Activated CD8-positive, alpha-beta T cell treated with anti-CD3 and anti-CD28 coated beads for 36 hours (primary cell): Measurements from ENCODE around the gene PGF. TPM values are rescaled to one million over a fixed set of nuclear protein-coding genes. Genes with fewer than 3 reads are reported as not detected.

Source experiments
- ATAC-seq: fragments of 200-7000 bp; cut with Tn5 transposase; one replicate; pipeline ENCODE4 v1.10.0; 2021; ENCODE audit warnings: mild to moderate bottlenecking, moderate library complexity
- CTCF ChIA-PET: fragments of 350-600 bp; sonication (Branson Sonifier 250); formaldehyde crosslinking; loops from one replicate; lab custom pipeline; 2021; ENCODE audit warnings: antibody characterized with exemption; lab: Charles Lee
- POLR2A ChIA-PET: fragments of 350-600 bp; sonication (Branson Sonifier 250); formaldehyde crosslinking; loops from one replicate; lab custom pipeline; 2021; ENCODE audit warnings: antibody characterized with exemption; lab: Charles Lee
- DNase-seq: peaks from one replicate; pipeline ENCODE4 v3.0.0-alpha.2; 2020
- H3K27ac Mint-ChIP-seq: one replicate; pipeline ENCODE4 v1.8.0; 2021; ENCODE audit warnings: mild to moderate bottlenecking, mixed read lengths
- H3K27me3 Mint-ChIP-seq: one replicate; pipeline ENCODE4 v1.8.0; 2021; ENCODE audit warnings: mixed read lengths
- H3K36me3 Mint-ChIP-seq: one replicate; pipeline ENCODE4 v1.8.0; 2021; ENCODE audit warnings: low read depth, mixed read lengths
- H3K4me1 Mint-ChIP-seq: one replicate; pipeline ENCODE4 v1.8.0; 2021; ENCODE audit warnings: low read depth, mixed read lengths
- H3K4me3 Mint-ChIP-seq: one replicate; pipeline ENCODE4 v1.8.0; 2021; ENCODE audit warnings: mild to moderate bottlenecking, moderate library complexity, mixed read lengths
- H3K9me3 Mint-ChIP-seq: one replicate; pipeline ENCODE4 v1.8.0; 2021; ENCODE audit warnings: mixed read lengths
- intact Hi-C: fragments of 100-400 bp; cut with micrococcal nuclease; formaldehyde crosslinking; loops from one replicate; pipeline ENCODE4 v1.10.0; 2022
- total RNA-seq, 2 experiments: library from RNA; stranded (reverse); gene quantifications; one replicate each; pipeline ENCODE4 v1.2.3, GENCODE V29; 2021
- TF ChIP-seq, protein P1 (sequence below): fragments of 200-600 bp; IDR thresholded peaks from one replicate; pipeline ENCODE4 v1.8.0; 2022; ENCODE audit warnings: antibody characterized with exemption, mild to moderate bottlenecking

Gene PGF
- total RNA-seq, 2 experiments from 2014 or later = 0.27 to 0.45 TPM

DNA sequence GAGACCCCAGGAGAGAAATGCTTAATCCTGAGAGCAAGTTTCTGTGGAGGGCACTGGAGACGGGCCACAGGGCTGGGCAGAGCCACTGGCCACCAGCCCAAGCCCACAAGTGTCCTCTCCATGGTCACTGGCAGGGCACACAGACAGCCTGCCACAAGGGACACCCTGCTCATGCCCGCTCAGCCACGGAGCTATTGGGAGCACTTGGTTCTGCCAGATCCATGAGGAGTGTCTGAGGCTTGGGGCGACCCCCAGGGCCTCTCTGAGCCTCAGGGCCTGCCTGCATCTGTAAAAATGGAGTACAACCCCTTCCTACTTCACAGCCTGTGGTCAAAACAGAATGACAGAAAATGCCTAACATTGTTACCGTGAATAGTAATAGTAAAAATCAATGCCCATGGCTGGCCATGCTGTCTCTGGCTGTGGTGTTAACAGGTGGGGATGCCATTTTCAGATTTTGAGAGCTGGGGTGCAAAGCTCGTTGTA lies 3.2 kb downstream of the PGF start:
- ATAC-seq = no peak

DNA sequence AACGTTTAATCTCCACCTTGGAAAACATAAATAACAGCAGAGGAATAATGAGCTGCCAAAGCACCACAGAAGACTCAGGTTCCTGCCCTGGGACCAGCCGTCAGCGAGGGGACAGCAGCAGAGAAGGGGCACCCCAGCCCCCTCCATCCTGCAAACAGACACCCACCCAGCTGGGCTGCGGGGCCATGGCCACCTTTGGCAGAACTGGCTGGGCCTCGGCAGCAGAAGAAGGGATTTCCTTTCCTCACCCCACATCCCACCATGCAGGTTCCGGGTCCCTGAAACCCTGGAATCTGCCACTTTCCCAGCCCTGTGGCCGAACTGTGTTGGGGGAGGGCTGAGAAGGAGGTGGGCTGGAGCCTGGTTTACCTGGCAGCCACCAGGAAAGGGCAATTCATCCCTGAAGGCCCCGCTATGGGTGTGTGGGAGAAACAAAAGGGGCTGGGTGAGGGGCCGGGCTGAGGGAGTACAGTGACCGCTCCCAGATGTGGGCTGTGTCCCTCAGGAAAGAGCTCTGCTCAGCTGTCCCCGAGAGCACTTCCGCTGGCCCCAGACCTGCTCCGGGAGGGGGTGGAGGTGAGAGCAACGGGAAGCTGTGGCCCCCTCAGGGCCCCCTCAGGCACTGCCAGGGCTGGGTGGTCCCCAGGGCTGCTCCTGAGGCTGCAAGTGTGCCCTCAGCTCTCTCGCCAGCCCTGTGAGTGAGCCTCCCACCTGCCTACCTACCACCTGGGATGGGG lies 3.8 kb downstream of the PGF start:
- TF ChIP-seq, protein P1, sequence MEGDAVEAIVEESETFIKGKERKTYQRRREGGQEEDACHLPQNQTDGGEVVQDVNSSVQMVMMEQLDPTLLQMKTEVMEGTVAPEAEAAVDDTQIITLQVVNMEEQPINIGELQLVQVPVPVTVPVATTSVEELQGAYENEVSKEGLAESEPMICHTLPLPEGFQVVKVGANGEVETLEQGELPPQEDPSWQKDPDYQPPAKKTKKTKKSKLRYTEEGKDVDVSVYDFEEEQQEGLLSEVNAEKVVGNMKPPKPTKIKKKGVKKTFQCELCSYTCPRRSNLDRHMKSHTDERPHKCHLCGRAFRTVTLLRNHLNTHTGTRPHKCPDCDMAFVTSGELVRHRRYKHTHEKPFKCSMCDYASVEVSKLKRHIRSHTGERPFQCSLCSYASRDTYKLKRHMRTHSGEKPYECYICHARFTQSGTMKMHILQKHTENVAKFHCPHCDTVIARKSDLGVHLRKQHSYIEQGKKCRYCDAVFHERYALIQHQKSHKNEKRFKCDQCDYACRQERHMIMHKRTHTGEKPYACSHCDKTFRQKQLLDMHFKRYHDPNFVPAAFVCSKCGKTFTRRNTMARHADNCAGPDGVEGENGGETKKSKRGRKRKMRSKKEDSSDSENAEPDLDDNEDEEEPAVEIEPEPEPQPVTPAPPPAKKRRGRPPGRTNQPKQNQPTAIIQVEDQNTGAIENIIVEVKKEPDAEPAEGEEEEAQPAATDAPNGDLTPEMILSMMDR = no peak
- no peaks in the 10 kb centered on the region for H3K4me1 Mint-ChIP-seq
- no peak overlapping the region for H3K27ac Mint-ChIP-seq
- H3K4me3 Mint-ChIP-seq = no peak overlapping the region
- ChIA-PET POLR2A (interaction anchor here (0.9 kb wide), 1 partner anchor 11 kb away, joined by 3 read pairs; no protein-coding TSS in a partner anchor), CTCF (interaction anchor here (0.5 to 1.3 kb wide), 3 partner anchors 46 to 702 kb away, joined by 3 to 4 read pairs (median 3); no protein-coding TSS in a partner anchor)
- intact Hi-C loops = no loop called here
- no peaks in the 10 kb centered on the region for H3K36me3 Mint-ChIP-seq
- no peaks in the 10 kb centered on the region for H3K9me3 Mint-ChIP-seq
- ATAC-seq (no peak), DNase-seq (no peak)
- H3K27me3 Mint-ChIP-seq = peaks cover 10% of the 10 kb centered on the region

More for the DNA sequence above, 3.2 kb downstream of the PGF start:
- Mint-ChIP-seq H3K36me3 (no peaks in the 10 kb centered on the region), H3K27me3 (peaks cover 10% of the 10 kb centered on the region), H3K27ac (no peak overlapping the region), H3K4me3 (no peak overlapping the region), H3K9me3 (no peaks in the 10 kb centered on the region), H3K4me1 (no peaks in the 10 kb centered on the region)
- CTCF ChIA-PET = interaction anchor here (0.5 to 1.4 kb wide), 3 partner anchors 12 to 702 kb away, joined by 3 to 5 read pairs (median 4); no protein-coding TSS in a partner anchor
- intact Hi-C loops = no loop called here
- TF ChIP-seq, protein P1 = no peak
- POLR2A ChIA-PET = interaction anchor here (0.9 to 1.6 kb wide), 2 partner anchors 10 kb away, joined by 3 to 4 read pairs; no protein-coding TSS in a partner anchor
- no peak for DNase-seq

GRCh38 chr14:74950795-74951442 lies 4.5 kb downstream of the PGF start:
- ATAC-seq = no peak
- Mint-ChIP-seq H3K27me3 (peaks cover 4% of the 10 kb centered on the region), H3K4me1 (peaks cover 3% of the 10 kb centered on the region), H3K27ac (no peak overlapping the region), H3K9me3 (no peaks in the 10 kb centered on the region), H3K36me3 (no peaks in the 10 kb centered on the region), H3K4me3 (no peak overlapping the region)
- intact Hi-C loops = no loop called here
- POLR2A ChIA-PET = no interaction called here
- TF ChIP-seq, protein P1 = no peak
- CTCF ChIA-PET = interaction anchor here (1.1 kb wide), 1 partner anchor 138 kb away, joined by 3 read pairs; no protein-coding TSS in a partner anchor
- DNase-seq = no peak

GRCh38 chr14:74949859-74950573 lies 5.4 kb downstream of the PGF start:
- TF ChIP-seq, protein P1 = no peak
- DNase-seq (no peak), ATAC-seq (no peak)
- peaks cover 4% of the 10 kb centered on the region for H3K27me3 Mint-ChIP-seq
- no peaks in the 10 kb centered on the region for H3K36me3 Mint-ChIP-seq
- intact Hi-C loops = loop anchor here (2.0 to 5.0 kb wide), 2 partner anchors 139 to 352 kb away; no protein-coding TSS in a partner anchor
- H3K9me3 Mint-ChIP-seq = no peaks in the 10 kb centered on the region
- ChIA-PET CTCF (interaction anchor here (1.0 to 6.3 kb wide), 2 partner anchors 73 to 139 kb away, joined by 3 to 74 read pairs; no protein-coding TSS in a partner anchor), POLR2A (no interaction called here)
- H3K4me1 Mint-ChIP-seq = peaks cover 3% of the 10 kb centered on the region
- H3K27ac Mint-ChIP-seq = no peak overlapping the region
- H3K4me3 Mint-ChIP-seq = no peak overlapping the region
